ENCODE measurements around the gene TEX261.
A peak's percentile ranks its signal among the peaks of the same experiment; 100 is the strongest.

TEX261 gene

DNA sequence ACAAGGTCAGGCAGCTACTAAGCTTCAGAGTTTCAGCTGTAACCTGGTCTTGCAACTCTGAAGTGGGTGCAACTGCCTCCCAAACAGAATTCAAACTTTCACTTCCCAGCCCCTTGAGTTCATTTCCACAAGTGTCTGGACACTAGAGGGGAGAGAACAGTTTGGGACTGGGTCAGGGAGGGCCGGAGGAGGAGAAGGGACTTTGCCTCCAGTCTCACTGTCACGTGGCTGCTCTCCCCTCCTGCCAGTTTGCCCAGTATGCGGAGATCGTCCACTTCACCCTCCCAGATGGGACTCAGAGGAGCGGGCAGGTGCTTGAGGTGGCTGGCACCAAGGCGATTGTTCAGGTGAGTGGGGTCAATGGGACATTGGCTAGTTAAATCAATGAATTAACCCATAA lies 36.9 kb downstream of the TEX261 start:
- TF ChIP-seq, protein P1, sequence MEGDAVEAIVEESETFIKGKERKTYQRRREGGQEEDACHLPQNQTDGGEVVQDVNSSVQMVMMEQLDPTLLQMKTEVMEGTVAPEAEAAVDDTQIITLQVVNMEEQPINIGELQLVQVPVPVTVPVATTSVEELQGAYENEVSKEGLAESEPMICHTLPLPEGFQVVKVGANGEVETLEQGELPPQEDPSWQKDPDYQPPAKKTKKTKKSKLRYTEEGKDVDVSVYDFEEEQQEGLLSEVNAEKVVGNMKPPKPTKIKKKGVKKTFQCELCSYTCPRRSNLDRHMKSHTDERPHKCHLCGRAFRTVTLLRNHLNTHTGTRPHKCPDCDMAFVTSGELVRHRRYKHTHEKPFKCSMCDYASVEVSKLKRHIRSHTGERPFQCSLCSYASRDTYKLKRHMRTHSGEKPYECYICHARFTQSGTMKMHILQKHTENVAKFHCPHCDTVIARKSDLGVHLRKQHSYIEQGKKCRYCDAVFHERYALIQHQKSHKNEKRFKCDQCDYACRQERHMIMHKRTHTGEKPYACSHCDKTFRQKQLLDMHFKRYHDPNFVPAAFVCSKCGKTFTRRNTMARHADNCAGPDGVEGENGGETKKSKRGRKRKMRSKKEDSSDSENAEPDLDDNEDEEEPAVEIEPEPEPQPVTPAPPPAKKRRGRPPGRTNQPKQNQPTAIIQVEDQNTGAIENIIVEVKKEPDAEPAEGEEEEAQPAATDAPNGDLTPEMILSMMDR (conservative IDR thresholded peaks at IDR 0.05; ENCODE audit: control insufficient read depth, insufficient read depth, low read depth, low read length): no peak
- no peak for DNase-seq (ENCODE audit: low read depth)
- H3K4me3 ChIP-seq (ENCODE audit: control insufficient read depth, low read depth, low read length): no peak overlapping the region

DNA sequence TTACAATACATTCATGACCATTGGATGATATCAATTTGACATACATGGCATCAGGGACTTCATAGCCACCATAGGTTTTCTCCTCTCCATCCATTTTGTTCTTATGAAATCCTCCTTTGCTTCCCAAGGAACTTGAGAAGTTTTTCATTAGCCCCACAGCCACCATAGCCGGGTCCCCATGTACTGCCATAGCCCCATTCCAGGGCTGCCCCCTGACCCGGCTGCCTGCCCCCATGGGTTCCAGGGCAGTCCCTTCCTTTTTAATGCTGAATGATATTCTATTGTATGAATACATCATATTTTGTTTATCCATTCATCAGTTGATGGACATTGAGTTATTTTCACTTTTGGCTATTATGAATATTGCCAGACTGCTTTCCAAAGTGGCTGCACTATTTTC lies 38.5 kb downstream of the TEX261 start:
- TF ChIP-seq, protein P1 (conservative IDR thresholded peaks at IDR 0.05; ENCODE audit: control insufficient read depth, insufficient read depth, low read depth, low read length): no peak
- no peak for DNase-seq (ENCODE audit: low read depth)
- no peak overlapping the region for H3K4me3 ChIP-seq (ENCODE audit: control insufficient read depth, low read depth, low read length)

DNA sequence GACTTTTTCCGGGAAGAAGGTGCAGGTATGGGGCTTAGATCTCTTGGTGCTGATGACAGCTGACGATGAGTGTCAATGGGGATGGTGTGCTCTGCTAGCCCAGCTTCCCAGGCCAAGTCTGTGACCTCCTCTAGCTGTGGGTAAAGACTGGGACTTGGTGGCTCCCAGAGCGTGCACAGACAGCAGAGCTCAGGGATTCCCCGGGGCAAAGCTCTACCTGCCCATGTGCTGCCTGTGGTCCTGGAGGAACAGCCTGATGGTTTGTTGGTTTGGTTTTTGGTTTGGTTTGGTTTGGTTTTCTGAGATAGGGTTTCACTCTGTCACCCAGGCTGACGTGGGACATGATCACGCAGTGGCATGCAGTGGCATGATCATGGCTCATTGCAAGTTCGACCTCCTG lies 39.8 kb downstream of the TEX261 start:
- TF ChIP-seq, protein P1 (conservative IDR thresholded peaks at IDR 0.05; ENCODE audit: control insufficient read depth, insufficient read depth, low read depth, low read length): no peak
- no peak for DNase-seq (ENCODE audit: low read depth)
- H3K4me3 ChIP-seq (ENCODE audit: control insufficient read depth, low read depth, low read length): no peak overlapping the region

DNA sequence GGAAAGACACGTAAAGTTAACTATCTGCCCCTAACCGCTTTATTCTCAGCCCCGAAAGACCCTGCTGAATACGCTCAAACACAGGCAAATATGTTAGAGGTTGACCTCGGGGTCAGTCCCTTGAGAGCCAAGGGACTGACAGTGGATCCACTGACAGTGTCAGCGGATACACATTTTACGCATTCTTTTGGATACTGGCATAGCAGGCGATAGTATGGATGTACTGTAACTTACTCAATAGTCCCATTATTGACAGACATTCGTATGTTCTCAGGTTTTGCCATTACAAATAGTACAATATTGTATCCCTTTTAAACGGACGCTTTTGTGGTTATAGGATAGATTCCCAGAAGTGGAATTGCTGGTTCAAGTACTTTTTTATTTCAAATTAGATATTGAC lies 45.6 kb downstream of the TEX261 start:
- TF ChIP-seq, protein P1 (conservative IDR thresholded peaks at IDR 0.05; ENCODE audit: control insufficient read depth, insufficient read depth, low read depth, low read length): no peak
- no peak overlapping the region for H3K4me3 ChIP-seq (ENCODE audit: control insufficient read depth, low read depth, low read length)
- DNase-seq (ENCODE audit: low read depth): no peak

DNA sequence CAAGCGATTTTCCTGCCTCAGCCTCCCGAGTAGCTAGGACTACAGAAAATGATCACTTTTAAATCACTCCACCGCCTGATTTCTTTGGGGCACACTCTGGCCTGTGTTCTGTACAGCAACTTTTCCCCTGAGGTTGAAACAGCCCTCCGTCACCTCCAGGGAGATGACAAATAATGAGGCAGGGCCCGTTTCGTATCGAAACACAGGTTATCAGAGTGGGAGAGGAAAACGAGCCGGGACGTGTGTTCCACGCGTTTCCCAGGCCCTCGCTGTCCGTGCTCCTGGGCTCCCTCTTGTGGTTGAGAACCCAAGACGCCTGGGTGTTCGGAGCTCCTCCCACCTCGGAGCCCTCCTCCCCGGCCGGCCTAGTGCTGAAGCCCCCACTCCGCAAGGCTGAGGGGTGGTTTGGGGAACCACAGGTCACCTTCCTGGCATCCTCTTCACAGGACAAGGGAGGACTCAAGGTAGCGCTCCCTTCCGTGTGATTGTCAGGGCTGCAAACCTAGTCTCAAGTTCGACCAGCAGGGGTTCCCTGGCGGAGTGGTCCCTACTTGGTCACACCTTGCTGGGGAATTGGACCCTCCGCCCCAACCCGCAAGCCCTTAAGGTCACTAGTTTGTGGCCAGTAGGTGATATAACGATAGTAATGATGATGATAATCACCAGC lies 46.2 kb downstream of the TEX261 start:
- TF ChIP-seq, protein P1 (conservative IDR thresholded peaks at IDR 0.05; ENCODE audit: control insufficient read depth, insufficient read depth, low read depth, low read length): peak; percentile 73
- peak; percentile 76 for DNase-seq (ENCODE audit: low read depth)
- H3K4me3 ChIP-seq (ENCODE audit: control insufficient read depth, low read depth, low read length): peak overlapping the region; percentile 44

DNA sequence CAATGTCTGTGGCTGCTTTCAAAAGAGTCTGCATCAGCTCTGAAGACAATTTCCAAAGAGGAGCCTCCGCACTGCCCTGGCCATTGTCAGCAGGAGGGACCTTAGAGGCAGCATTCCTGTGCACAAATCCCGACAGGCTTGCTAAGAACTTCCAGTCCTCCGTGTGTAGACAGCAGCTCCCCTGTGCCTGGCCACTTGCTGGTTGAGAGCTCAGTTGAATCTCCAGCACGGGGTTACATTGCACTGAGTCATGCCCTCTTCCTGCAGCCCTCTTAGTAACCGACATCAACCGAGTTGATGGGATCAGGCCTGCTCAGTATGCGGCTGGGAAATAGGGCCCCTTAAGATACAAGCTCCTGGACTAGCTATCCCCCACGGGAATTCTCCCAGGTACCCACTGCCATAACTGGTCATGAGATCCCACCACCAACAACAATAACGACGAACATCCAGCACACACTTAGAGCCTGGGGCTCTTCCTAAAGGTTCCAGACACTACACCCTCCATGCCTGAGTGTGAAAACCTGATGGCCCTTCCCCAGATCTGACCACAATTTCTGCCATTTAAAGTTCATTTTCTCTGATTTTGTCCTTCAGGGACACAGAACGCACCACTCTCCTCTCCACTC lies 47.0 kb downstream of the TEX261 start:
- TF ChIP-seq, protein P1 (conservative IDR thresholded peaks at IDR 0.05; ENCODE audit: control insufficient read depth, insufficient read depth, low read depth, low read length): no peak
- peak overlapping the region; percentile 17 for H3K4me3 ChIP-seq (ENCODE audit: control insufficient read depth, low read depth, low read length)
- peak; percentile 74 for DNase-seq (ENCODE audit: low read depth)
